A673 (cell line): ENCODE measurements around the gene SMURF1. TPM values are rescaled to one million over a fixed set of nuclear protein-coding genes. Genes with fewer than 3 reads are reported as not detected.

Experiments
- BruUV-seq: library from RNA; stranded (reverse); fragments of 400-500 nt; replicated peaks from 2 replicates; lab custom pipeline; 2021; lab: Mats Ljungman, UMichigan
- CTCF ChIA-PET: fragments of 300-600 bp; sonication (Branson Sonifier 250); formaldehyde crosslinking; loops from one replicate; lab custom pipeline; 2022; ENCODE audit warnings: antibody characterized with exemption; lab: Charles Lee
- POLR2A ChIA-PET: fragments of 300-600 bp; sonication (Branson Sonifier 250); formaldehyde crosslinking; loops from one replicate; lab custom pipeline; 2022; ENCODE audit warnings: antibody characterized with exemption; ENCODE audit not compliant: low non-redundant PET; lab: Charles Lee
- DNase-seq: peaks from one replicate; pipeline ENCODE4 v3.0.0-alpha.2; 2015; ENCODE audit warnings: low spot score
- H3K27ac ChIP-seq: fragments of 200-600 bp; sonication (generic); 2 replicates; pipeline ENCODE4 v1.5.1; 2016; ENCODE audit warnings: mixed run types, low read depth, mild to moderate bottlenecking, mixed read lengths, antibody characterized with exemption, low read length; ENCODE audit not compliant: poor library complexity, severe bottlenecking
- H3K27me3 ChIP-seq: fragments of 200-600 bp; sonication (generic); replicated peaks from 2 replicates; pipeline ENCODE4 v1.6.1; 2017; ENCODE audit warnings: mixed run types, low read depth, mild to moderate bottlenecking, mixed read lengths, antibody characterized with exemption, low read length; ENCODE audit not compliant: insufficient read depth, poor library complexity
- H3K36me3 ChIP-seq: fragments of 200-600 bp; sonication (generic); 2 replicates; pipeline ENCODE4 v1.6.1; 2016; ENCODE audit warnings: mixed run types, mild to moderate bottlenecking, mixed read lengths, antibody characterized with exemption, low read length; ENCODE audit not compliant: insufficient read depth, poor library complexity, severe bottlenecking
- H3K4me1 ChIP-seq: fragments of 200-600 bp; sonication (generic); 2 replicates; pipeline ENCODE4 v1.6.1; 2017; ENCODE audit warnings: mixed run types, mild to moderate bottlenecking, mixed read lengths, antibody characterized with exemption, low read length; ENCODE audit not compliant: insufficient read depth, poor library complexity, severe bottlenecking
- H3K4me3 ChIP-seq: fragments of 200-600 bp; sonication (generic); 2 replicates; pipeline ENCODE4 v1.5.1; 2016; ENCODE audit warnings: low read depth, mixed run types, mild to moderate bottlenecking, mixed read lengths, low read length; ENCODE audit not compliant: poor library complexity, severe bottlenecking
- H3K9me3 ChIP-seq: fragments of 200-600 bp; sonication (generic); 2 replicates; pipeline ENCODE4 v1.6.1; 2016; ENCODE audit warnings: mixed run types, low read depth, mild to moderate bottlenecking, mixed read lengths, antibody characterized with exemption, low read length; ENCODE audit not compliant: poor library complexity, severe bottlenecking
- CTCF ChIP-seq: fragments of 300-800, 200-600 bp; sonication (generic); conservative IDR thresholded peaks from 2 replicates; pipeline ENCODE4 v1.5.1; 2017; ENCODE audit warnings: low read depth, mild to moderate bottlenecking, antibody characterized with exemption, low read length, moderate library complexity, mixed read lengths
- EZH2 ChIP-seq: fragments of 200-600 bp; sonication (generic); IDR thresholded peaks from 2 replicates; pipeline ENCODE4 v1.6.1; 2017; ENCODE audit warnings: borderline replicate concordance, low read depth, mild to moderate bottlenecking, mixed read lengths, antibody characterized with exemption, low read length; ENCODE audit not compliant: poor library complexity, severe bottlenecking
- intact Hi-C: fragments of 100-400 bp; cut with micrococcal nuclease; formaldehyde crosslinking; loops from one replicate; pipeline ENCODE4 v1.10.0; 2022; ENCODE audit not compliant: unreplicated experiment
- total RNA-seq: library from RNA; stranded (reverse); gene quantifications from 2 replicates; pipeline ENCODE4 v1.2.3, GENCODE V29; 2021

SMURF1 gene
- total RNA-seq, 1 experiment from 2014 or later: 16.5 TPM

- no peaks in the 10 kb centered on the region for H3K36me3 ChIP-seq
- TF ChIP-seq CTCF (no peak), EZH2 (no peak)
- no peak overlapping the region for H3K4me3 ChIP-seq
- H3K27ac ChIP-seq: no peak overlapping the region
- no TSS peak for BruUV-seq
- no peak for DNase-seq
- ChIA-PET CTCF (no interaction called here), POLR2A (no interaction called here)
- H3K9me3 ChIP-seq: no peaks in the 10 kb centered on the region
- no peaks in the 10 kb centered on the region for H3K27me3 ChIP-seq
- intact Hi-C loops: no loop called here
- H3K4me1 ChIP-seq: no peaks in the 10 kb centered on the region
Measured at GRCh38 chr7:99070361-99070760, 73.5 kb downstream of the SMURF1 start.

GRCh38 chr7:99061001-99061776 is 82.7 kb downstream of the SMURF1 start:
- no peak overlapping the region for H3K27ac ChIP-seq
- no peaks in the 10 kb centered on the region for H3K9me3 ChIP-seq
- H3K4me3 ChIP-seq: no peak overlapping the region
- intact Hi-C loops: no loop called here
- ChIA-PET CTCF (no interaction called here), POLR2A (interaction anchor here (0.7 kb wide), 1 partner anchor 12 kb away, joined by 7 read pairs; no protein-coding TSS in a partner anchor)
- BruUV-seq: no TSS peak
- H3K36me3 ChIP-seq: no peaks in the 10 kb centered on the region
- no peak for TF ChIP-seq CTCF
- no peak for TF ChIP-seq EZH2
- H3K4me1 ChIP-seq: no peaks in the 10 kb centered on the region
- DNase-seq: no peak
- no peaks in the 10 kb centered on the region for H3K27me3 ChIP-seq

GRCh38 chr7:99054781-99055180 is 89.1 kb downstream of the SMURF1 start:
- H3K4me3 ChIP-seq: no peak overlapping the region
- H3K27ac ChIP-seq: no peak overlapping the region
- ChIA-PET CTCF (no interaction called here), POLR2A (no interaction called here)
- intact Hi-C loops: no loop called here
- H3K36me3 ChIP-seq: peaks cover 19% of the 10 kb centered on the region
- TF ChIP-seq CTCF (no peak), EZH2 (no peak)
- no peaks in the 10 kb centered on the region for H3K27me3 ChIP-seq
- no peaks in the 10 kb centered on the region for H3K9me3 ChIP-seq
- DNase-seq: no peak
- H3K4me1 ChIP-seq: no peaks in the 10 kb centered on the region
- no TSS peak for BruUV-seq
